Posterior cingulate gyrus (tissue), 11 donors: ENCODE results near the gene TMCC2.

Experiments
- DNase-seq, 10 donors: peaks; one replicate each; pipeline versions ENCODE4 v3.0.0 to v3.0.0-alpha.2; 2020 to 2021; ENCODE audit warnings: mixed read lengths in 3 of 10
- intact Hi-C: fragments of 100-400 bp; cut with DNase I; formaldehyde crosslinking; loops from one replicate; pipeline ENCODE4 v1.15.1; 2023

TMCC2 gene

DNA sequence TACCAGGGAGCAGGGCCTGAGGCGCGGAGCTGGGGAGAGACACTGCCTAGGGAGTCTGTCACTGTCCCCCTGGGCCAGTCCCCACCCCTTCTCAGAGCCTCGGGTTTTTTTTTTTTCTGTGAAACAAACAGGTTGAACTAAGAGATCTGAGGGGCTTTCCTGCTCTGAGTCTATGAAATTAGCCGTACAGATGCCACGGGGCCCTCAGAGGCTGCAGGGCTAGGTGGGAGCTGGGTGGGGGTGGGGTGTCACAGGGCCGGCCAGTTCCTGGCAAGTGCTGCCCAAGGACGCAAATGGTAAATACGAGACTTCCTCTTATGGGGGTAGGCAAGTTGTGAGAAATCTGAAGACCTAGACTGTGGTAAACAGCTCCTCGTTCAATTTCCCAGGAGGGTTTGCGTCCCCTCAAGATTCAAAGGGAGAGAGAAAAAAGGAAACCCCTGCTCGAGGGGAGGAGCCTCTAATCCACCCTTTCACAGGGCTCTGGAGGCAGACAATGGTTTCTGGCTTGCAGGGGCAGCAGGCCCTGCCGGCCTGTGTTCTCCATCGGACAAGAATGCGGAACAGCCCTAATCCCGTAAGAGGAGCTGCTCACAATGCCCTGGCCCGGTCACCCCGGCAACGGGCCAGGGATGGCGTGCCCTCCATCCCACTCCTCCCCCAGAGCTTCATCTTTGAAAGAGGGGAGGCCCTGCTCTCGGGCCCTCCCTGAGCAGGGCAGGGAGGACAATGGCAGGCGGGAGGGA lies 86.0 kb downstream of the TMCC2 start:
- peak in 8 of 10 donors; percentile 25 to 91 (median 38) for DNase-seq
- intact Hi-C loops = no loop called here

GRCh38 chr1:205315008-205315618 lies 87.4 kb downstream of the TMCC2 start:
- no peak for DNase-seq
- intact Hi-C loops = no loop called here

DNA sequence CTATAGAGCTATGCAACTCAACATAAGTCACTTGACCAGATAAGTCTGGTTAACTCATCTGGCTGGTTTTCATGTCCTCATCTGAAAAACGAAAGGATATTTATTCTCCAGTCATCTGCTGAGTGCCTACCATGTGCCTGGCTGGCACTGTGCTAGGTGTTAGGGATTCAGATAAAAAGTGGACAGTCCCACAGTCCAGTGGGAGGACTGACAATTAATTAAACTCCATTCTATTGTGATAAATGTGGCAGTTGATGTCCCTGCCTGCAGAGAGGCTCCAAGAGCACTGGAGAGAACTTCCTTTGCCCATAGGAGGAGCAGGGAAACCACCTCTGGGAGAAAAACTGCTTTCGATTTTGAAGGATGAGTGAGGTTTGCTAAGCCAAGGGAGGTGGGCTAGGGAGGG lies 88.4 kb downstream of the TMCC2 start:
- intact Hi-C loops = no loop called here
- no peak for DNase-seq

DNA sequence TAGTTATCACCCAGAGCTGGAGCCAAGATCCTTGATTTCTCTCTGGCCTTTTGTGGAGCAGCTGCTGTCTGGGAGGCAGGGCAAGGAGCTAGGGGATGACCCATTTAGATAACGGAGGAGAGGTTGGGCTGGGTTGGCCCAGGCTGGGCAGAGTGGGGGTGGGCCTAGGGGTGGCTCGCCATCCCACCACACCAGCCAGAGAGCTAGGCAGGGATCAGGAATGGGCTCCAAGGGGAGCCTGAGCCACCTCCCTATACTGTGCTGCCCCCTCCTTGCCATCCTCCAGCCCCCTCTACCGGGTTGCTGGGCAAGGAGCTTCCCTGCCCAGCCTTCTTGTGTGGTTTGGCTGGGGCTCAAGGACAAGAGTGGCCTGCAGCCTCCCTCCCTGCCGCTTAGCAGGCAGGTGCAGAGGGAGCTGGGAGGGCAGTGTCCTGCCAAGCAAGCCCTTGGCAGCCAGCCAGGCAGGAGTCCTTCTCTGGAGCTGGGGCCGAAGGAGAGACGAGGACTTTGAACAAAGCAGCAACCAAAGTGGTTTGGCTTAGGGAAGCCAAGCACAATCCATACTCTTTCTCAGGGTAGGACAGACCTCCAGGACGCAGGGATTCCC lies 89.7 kb downstream of the TMCC2 start:
- intact Hi-C loops = no loop called here
- DNase-seq = peak in 9 of 10 donors; percentile 32 to 89 (median 61)

GRCh38 chr1:205318231-205318991 lies 90.7 kb downstream of the TMCC2 start:
- no peak for DNase-seq
- intact Hi-C loops = no loop called here

GRCh38 chr1:205319081-205320018 lies 91.6 kb downstream of the TMCC2 start:
- intact Hi-C loops = no loop called here
- DNase-seq = peak in 1 of 10 donors; percentile 18

- intact Hi-C loops = no loop called here
- DNase-seq = peak; percentile 83 to 98 (median 92)
These were observed 93.6 kb downstream of the TMCC2 start, which contains the start of gene NUAK2 for GRCh38 chr1:205321162-205321958. Gene NUAK2 (minus strand): TSS chr1:205321745. CDS start chr1:205321628, 117 bp downstream.

GRCh38 chr1:205321959-205322283 lies 94.2 kb downstream of the TMCC2 start:
- DNase-seq = no peak
- intact Hi-C loops = no loop called here
